Cardiac fibroblast (primary cell): ENCODE data around the gene TUBA1A.
"Not testable (repeated sequence)": the region's sequence is repeated elsewhere in the genome, so short reads cannot be mapped to it uniquely, and the experiment has no call there.

Experiments used
- DNase-seq, 2 donors: peaks; one replicate each; pipeline versions ENCODE4 v3.0.0 to v3.0.0-alpha.2; 2010; ENCODE audit warnings: low read depth in 2 of 2
- H3K4me3 ChIP-seq, 2 donors: replicated peaks in 1 of 2; 1 replicate in 1 of 2; 2 replicates in 1 of 2; pipeline ENCODE4 v1.5.1; 2011; ENCODE audit warnings: low read depth in 2 of 2, low read length in 2 of 2, mild to moderate bottlenecking in 2 of 2, moderate library complexity in 1 of 2
- TF ChIP-seq, protein P1 (sequence below): IDR thresholded peaks from one replicate; pipeline ENCODE4 v1.5.1; 2011; ENCODE audit warnings: low read depth, mild to moderate bottlenecking, low read length, inconsistent platforms

TUBA1A gene

DNA sequence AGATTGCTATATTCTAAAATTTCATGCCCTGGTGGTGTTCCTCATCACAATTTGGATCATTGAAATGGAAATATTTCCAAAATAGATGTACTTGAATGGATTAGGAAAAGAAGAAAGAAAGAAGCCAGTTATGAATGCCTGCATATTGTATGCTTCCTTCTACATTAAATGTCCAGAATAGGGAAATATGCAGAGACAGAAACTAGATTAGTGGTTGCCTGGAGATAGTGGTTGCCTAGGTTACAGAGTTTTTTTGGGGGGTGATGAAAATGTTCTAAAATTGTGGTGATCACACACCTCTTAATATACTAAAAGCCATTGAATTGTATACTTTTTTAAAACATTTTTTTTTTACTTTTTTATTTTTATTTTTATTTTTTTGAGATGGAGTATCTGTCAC, 18.0 kb downstream of the TUBA1A start:
- no peak for DNase-seq
- TF ChIP-seq, protein P1, sequence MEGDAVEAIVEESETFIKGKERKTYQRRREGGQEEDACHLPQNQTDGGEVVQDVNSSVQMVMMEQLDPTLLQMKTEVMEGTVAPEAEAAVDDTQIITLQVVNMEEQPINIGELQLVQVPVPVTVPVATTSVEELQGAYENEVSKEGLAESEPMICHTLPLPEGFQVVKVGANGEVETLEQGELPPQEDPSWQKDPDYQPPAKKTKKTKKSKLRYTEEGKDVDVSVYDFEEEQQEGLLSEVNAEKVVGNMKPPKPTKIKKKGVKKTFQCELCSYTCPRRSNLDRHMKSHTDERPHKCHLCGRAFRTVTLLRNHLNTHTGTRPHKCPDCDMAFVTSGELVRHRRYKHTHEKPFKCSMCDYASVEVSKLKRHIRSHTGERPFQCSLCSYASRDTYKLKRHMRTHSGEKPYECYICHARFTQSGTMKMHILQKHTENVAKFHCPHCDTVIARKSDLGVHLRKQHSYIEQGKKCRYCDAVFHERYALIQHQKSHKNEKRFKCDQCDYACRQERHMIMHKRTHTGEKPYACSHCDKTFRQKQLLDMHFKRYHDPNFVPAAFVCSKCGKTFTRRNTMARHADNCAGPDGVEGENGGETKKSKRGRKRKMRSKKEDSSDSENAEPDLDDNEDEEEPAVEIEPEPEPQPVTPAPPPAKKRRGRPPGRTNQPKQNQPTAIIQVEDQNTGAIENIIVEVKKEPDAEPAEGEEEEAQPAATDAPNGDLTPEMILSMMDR: no peak
- H3K4me3 ChIP-seq: no peak overlapping the region

DNA sequence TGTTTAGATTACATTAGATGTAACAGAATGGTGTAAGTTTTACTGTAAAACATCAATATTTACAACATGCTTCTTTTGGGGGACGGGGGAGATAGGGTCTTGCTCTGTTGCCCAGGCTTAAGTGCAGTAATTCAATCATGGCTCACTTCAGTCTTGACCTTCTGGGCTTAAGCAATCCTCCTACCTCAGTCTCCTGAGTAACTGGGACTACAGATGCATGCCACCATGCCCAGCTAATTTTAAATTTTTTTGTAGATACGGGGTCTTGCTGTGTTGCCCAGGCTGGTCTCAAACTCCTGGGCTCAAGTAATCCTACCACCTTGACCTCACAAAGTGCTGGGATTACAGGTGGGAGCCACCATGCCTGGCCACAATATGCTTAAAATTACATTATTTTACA, 23.8 kb downstream of the TUBA1A start:
- TF ChIP-seq, protein P1: no peak
- no peak for DNase-seq
- no peak overlapping the region for H3K4me3 ChIP-seq

DNA sequence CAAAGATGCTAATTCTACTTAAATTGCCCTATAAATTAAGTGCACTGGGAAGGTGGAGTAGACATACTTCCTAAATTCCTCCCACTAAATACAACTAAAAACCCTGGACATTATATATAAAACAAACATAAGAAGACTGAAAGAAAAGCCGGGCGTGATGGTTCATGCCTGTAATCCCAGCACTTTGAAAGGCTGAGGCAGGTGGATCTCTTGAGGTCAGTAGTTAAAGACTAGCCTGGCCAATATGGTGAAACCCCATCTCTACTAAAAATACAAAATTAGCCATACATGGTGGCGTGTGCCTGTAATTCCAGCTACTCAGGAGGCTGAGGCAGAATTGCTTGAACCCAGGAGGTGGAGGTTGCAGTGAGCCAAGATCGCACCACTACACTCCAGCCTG, 27.0 kb downstream of the TUBA1A start:
- not testable (repeated sequence) for DNase-seq, H3K4me3 ChIP-seq

DNA sequence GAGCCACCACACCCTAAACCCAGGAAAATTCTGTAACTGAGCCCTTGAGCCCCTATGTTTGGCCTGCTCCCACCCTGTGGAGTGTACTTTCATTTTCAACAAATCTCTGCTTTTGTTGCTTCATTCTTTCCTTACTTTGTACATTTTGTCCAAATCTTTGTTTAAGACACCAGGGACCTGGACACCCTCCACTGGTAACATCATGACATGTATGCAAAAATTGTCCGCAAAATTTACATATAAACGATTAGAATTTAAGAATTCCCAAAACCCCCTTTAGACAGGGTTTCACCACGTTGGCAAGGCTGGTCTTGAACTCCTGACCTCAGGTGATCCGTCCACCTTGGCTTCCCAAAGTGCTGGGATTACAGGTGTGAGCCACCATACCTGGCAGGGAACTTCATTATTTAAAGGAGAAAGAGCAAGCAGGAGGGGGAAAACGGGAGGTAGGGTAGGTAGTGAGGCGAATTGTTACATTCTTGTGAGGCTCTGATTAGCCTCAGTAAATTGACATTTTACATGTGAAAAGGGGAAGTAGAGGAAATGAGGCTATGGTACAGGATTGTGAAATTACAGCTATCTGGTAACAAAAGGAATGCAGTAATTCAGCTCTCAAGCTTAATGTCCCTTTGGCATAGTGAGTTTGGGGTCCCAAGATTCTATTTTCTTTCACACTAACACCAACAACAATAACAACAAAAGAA, 27.6 kb downstream of the TUBA1A start:
- TF ChIP-seq, protein P1: no peak
- DNase-seq: no peak
- no peak overlapping the region for H3K4me3 ChIP-seq

DNA sequence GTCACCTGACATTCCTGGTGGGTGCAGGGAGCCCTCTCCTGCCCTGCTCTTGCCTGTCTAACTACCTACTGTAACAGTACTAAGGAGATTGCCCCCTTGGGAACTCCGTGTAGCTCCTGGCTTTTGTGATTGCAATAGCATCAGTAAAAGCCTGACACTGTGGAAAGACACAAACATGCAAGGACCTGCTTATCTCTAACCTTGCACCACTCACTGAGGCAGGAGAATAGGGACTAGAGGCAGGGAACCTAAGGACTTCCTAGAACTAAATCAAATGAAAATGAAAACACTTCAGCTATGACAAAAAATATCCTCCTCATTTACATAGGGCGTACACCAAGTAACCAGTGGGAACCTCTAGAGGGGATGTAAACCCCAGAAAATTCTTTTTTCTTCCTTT, 28.5 kb downstream of the TUBA1A start:
- no peak for DNase-seq
- TF ChIP-seq, protein P1: no peak
- no peak overlapping the region for H3K4me3 ChIP-seq

DNA sequence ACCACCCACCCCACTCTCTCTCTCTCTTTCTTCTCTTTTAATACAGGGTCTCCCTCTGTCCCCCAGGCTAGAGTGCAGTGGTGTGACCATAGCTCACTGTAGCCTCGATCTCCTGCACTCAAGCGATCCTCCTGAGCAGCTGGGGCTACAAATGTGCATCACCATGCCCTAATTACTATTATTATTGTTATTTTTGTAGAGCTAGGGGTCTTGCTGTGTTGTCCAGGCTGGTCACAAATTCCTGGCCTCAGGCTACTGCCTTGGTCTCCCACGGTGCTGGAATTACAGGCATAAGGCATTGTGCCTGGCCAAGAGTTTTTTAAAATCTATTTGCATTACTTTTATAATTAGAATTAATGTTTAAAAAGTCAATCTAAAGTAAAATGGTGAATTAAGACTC, 34.7 kb downstream of the TUBA1A start:
- H3K4me3 ChIP-seq: no peak overlapping the region
- no peak for DNase-seq
- TF ChIP-seq, protein P1: no peak

DNA sequence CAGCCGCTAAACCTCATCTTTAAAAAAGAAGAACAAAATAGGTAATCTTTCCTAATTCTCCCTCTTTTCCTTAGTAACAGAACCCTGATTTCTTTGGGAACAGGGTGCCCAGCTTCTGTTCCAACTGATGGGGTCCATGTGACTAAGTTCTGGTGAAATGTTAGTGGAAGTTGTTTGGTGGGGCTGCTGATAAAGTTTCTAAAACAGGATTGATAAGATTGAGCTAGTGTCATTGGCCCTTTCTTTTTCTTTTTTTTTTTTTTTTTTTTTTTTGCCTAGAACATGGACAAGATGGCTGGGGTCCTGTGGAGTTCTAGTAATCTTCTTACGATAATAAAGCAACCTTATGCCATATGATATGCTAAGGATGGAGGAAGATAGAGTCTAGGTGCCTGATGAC, 41.5 kb downstream of the TUBA1A start:
- H3K4me3 ChIP-seq: no peak overlapping the region
- DNase-seq: no peak
- TF ChIP-seq, protein P1: no peak
